Coronary artery (tissue), 2 donors: ENCODE data around the gene YTHDC1.

Experiments used
- DNase-seq: peaks from one replicate; pipeline ENCODE4 v3.0.0-alpha.2; 2017; ENCODE audit warnings: low spot score
- H3K27ac ChIP-seq, 2 donors: fragments of 200-600 bp; sonication (generic); one replicate each; pipeline ENCODE4 v1.5.1; 2016 to 2019
- H3K4me3 ChIP-seq: fragments of 200-600 bp; sonication (generic); 2 replicates; pipeline ENCODE4 v1.5.1; 2016; ENCODE audit warnings: mild to moderate bottlenecking, moderate library complexity
- TF ChIP-seq, protein P1 (sequence below): fragments of 200-600 bp; sonication (generic); IDR thresholded peaks from one replicate; pipeline ENCODE4 v1.5.1; 2019; ENCODE audit warnings: antibody characterized with exemption

The YTHDC1 gene

DNA sequence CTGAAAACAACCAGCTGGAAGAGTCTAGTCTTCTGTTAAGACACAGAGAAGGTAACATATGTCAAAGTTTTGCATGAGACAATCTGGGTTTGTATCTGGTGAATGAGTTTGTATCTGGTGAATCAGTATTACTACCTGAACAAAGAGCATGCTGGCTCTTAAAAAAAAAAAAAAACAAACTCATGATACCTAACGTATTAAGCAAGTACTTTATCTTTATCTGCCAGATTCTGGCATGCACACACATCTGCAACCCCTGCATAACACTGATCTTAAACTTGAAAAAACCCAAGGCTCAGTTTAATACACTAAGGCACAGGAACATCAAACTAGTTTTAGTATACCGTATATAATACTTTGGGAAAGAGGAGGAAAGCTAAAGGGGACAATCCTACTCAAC, 5.8 kb downstream of the YTHDC1 start:
- no peak overlapping the region for H3K27ac ChIP-seq
- TF ChIP-seq, protein P1, sequence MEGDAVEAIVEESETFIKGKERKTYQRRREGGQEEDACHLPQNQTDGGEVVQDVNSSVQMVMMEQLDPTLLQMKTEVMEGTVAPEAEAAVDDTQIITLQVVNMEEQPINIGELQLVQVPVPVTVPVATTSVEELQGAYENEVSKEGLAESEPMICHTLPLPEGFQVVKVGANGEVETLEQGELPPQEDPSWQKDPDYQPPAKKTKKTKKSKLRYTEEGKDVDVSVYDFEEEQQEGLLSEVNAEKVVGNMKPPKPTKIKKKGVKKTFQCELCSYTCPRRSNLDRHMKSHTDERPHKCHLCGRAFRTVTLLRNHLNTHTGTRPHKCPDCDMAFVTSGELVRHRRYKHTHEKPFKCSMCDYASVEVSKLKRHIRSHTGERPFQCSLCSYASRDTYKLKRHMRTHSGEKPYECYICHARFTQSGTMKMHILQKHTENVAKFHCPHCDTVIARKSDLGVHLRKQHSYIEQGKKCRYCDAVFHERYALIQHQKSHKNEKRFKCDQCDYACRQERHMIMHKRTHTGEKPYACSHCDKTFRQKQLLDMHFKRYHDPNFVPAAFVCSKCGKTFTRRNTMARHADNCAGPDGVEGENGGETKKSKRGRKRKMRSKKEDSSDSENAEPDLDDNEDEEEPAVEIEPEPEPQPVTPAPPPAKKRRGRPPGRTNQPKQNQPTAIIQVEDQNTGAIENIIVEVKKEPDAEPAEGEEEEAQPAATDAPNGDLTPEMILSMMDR: no peak
- no peak for DNase-seq

DNA sequence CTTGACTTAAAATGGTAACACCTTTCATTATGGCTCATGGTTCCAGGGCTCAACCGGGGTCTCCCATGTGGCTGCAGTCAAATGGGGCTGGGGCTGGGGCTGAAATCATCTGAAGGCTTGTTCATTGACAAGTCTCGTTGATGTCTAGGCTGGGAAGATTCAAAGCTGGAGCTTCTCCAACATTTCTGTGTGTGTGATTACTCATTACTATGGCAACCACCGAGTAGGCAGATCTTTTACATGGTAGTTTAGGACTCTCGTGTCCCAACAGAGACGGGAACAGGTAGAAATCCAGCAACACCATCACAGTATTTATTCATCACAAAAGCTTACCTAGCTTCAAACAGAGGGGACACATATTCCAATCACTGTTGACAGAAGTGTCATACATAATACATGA, 7.8 kb downstream of the YTHDC1 start:
- DNase-seq: no peak
- Histone ChIP-seq H3K27ac (no peak overlapping the region), H3K4me3 (peak overlapping the region; percentile 2)
- TF ChIP-seq, protein P1: no peak

More for the DNA sequence above, 5.8 kb downstream of the YTHDC1 start:
- H3K4me3 ChIP-seq: no peak overlapping the region

DNA sequence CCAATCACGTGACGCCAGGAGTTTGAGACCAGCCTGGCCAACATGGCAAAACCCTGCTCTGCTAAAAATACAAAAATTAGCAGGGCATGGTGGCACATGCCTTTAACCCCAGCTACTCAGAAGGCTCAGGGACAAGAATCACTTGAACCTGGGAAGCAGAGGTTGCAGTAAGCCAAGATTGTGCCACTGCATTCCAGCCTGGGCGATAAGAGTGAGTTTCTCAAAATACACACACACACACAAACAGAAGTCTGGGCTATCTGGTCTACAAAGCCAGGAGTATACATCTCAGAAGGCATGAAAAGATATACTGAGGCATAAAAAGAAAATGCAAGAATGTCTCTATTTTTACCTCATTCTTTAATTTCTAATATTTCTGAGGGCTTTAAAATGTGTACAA, 11.3 kb downstream of the YTHDC1 start:
- TF ChIP-seq, protein P1: no peak
- Histone ChIP-seq H3K4me3 (no peak overlapping the region), H3K27ac (no peak overlapping the region)
- DNase-seq: no peak

DNA sequence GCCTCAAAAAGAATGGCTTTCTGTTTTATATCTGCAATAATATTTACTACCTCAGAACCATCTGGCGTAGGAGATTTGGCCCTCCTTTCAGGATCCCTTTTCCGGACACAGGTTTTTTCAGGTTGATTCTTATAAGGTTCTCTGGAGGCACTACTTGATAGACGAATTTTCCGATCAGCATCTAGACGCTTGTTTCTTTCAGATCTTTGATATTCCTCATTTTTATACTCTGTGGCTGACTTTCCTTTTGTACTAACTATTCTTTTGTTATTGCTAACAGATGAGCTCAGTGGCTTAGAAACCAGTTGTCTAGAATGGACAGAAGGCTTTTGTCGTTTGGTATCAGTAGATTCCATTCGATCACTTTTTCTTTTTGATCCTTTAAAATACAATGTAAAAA, 12.4 kb downstream of the YTHDC1 start:
- TF ChIP-seq, protein P1: no peak

DNA sequence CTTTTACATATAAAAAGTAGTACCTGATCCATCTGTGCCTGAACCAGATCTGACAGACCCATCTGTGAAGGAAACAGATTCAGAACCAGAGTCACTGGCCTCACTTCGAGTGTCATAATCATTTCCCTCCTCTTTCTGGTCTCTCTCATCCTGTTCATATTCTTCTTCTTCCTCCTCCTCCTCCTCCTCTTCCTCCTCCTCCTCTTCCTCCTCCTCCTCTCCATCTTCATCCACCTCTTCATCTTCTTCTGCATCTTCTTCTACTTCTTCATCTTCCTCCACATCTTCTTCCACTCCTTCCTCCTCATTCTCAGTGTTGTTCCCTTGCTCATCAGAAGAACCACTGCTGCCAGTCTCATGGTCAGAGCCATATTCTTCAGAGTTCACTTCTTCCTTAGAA, 12.9 kb downstream of the YTHDC1 start:
- H3K4me3 ChIP-seq: no peak overlapping the region
- no peak for DNase-seq
- TF ChIP-seq, protein P1: no peak
- H3K27ac ChIP-seq: no peak overlapping the region

More for the DNA sequence above, 12.4 kb downstream of the YTHDC1 start:
- no peak for DNase-seq
- Histone ChIP-seq H3K4me3 (no peak overlapping the region), H3K27ac (no peak overlapping the region)

DNA sequence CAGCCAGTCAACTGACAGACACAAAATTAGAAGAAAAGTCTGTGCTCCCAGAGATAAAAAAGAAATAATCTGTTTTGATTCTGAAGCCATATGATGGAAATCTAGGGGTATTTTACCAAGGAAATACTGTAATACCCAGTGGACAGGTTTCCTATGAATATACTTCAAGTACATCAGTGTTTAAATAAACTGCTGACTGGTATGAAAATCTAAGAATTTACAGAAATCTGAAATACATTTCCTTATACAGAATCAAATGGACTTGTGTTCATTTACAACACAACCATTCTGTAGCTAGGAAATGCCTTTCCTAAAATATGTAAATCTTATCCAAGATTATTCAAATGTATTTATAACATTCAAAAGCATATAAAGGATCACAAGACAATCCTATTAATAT, 13.4 kb downstream of the YTHDC1 start:
- H3K27ac ChIP-seq: no peak overlapping the region
- H3K4me3 ChIP-seq: no peak overlapping the region
- DNase-seq: no peak
- TF ChIP-seq, protein P1: no peak

DNA sequence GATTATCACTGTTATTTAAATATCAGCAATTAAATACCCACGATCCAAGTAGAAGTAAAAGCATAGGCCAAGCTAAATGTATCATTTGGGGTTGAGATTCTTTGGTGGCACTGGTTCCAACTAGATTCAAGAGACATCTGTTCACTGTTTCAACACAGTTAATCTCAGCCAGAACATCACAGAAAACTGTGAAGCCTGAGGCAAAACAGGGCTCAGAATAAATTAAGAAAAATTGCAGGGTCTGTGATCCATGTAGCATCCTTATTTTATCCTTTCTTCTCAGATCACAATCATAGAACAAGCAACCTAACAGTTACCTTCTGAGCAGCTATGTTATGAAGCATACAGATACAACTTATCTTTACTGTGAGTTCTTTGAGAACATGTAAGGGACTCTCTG, 23.7 kb downstream of the YTHDC1 start:
- Histone ChIP-seq H3K27ac (no peak overlapping the region), H3K4me3 (no peak overlapping the region)
- TF ChIP-seq, protein P1: no peak
- DNase-seq: no peak
